Astrocyte (in vitro differentiated cells and primary cell): Measurements from ENCODE around the gene ARSG.

Experiments
- CTCF ChIP-seq: IDR thresholded peaks from 2 replicates; pipeline ENCODE4 v1.5.1; 2011; ENCODE audit warnings: low read depth, mild to moderate bottlenecking, inconsistent platforms, low read length, moderate library complexity; ENCODE audit not compliant: insufficient read depth
- EZH2 ChIP-seq: IDR thresholded peaks from 2 replicates; pipeline ENCODE4 v1.6.1; 2012; ENCODE audit warnings: mild to moderate bottlenecking, low read length, inconsistent platforms; ENCODE audit not compliant: insufficient read depth

GRCh38 chr17:68351395-68351794 lies 60.1 kb downstream of the ARSG start:
- TF ChIP-seq CTCF (no peak), EZH2 (no peak)
